Measurements from ENCODE around the gene CDH9.

DNA sequence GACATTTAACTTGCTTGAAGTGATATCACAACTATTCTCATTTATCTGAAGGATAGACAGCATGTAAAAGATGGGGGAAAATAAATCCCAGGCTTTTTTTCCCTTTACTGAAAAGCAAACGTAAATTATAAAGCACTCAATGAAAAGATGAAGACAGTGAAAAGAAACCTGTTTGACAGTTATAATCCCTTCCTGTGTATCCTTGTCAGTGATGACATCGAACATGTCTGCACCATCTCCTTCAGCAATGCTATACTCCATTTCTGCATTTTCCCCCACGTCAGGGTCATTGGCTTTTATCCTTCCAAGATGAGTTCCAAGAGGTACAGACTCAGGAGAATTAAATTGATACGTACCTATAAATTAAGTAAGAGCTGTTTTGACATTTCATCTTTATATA, 134.9 kb downstream of the CDH9 start:
- TF ChIP-seq, protein P1, sequence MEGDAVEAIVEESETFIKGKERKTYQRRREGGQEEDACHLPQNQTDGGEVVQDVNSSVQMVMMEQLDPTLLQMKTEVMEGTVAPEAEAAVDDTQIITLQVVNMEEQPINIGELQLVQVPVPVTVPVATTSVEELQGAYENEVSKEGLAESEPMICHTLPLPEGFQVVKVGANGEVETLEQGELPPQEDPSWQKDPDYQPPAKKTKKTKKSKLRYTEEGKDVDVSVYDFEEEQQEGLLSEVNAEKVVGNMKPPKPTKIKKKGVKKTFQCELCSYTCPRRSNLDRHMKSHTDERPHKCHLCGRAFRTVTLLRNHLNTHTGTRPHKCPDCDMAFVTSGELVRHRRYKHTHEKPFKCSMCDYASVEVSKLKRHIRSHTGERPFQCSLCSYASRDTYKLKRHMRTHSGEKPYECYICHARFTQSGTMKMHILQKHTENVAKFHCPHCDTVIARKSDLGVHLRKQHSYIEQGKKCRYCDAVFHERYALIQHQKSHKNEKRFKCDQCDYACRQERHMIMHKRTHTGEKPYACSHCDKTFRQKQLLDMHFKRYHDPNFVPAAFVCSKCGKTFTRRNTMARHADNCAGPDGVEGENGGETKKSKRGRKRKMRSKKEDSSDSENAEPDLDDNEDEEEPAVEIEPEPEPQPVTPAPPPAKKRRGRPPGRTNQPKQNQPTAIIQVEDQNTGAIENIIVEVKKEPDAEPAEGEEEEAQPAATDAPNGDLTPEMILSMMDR (IDR thresholded peaks at IDR 0.05) = no peak
- no peak for TF ChIP-seq EZH2 (IDR thresholded peaks at IDR 0.05; ENCODE audit: borderline replicate concordance, insufficient read depth, low read depth, low read length, poor library complexity, severe bottlenecking)
